Esophagus squamous epithelium (tissue), 4 donors: ENCODE measurements around the gene INO80D.

Experiments used
- CTCF ChIP-seq, 6 experiments: fragments of 450-650 bp in 4 of 6; fragments of 200-600 bp in 2 of 6; sonication (generic) in 2 of 6; IDR thresholded peaks; one replicate each; pipeline ENCODE4 v1.5.1; 2016 to 2019; ENCODE audit warnings: antibody characterized with exemption in 6 of 6, mild to moderate bottlenecking in 4 of 6, moderate library complexity in 4 of 6
- POLR2A ChIP-seq, 4 donors: fragments of 450-650 bp; IDR thresholded peaks; one replicate each; pipeline ENCODE4 v1.6.1; 2017; ENCODE audit warnings: antibody characterized with exemption in 4 of 4, mild to moderate bottlenecking in 4 of 4, moderate library complexity in 3 of 4

- TF ChIP-seq CTCF (IDR thresholded peaks at IDR 0.05): no peak
- no peak for TF ChIP-seq POLR2A (IDR thresholded peaks at IDR 0.05)
Observed at GRCh38 chr2:206127656-206128055, 41.7 kb upstream of the INO80D start.
